ENCODE measurements around the gene IL18.
"Not testable (repeated sequence)": the region's sequence is repeated elsewhere in the genome, so short reads cannot be mapped to it uniquely, and the experiment has no call there.

The IL18 gene

GRCh38 chr11:112163875-112164685 is at the start of gene IL18:
Gene IL18 (minus strand): TSS chr11:112164094. CDS start chr11:112155053, 9,041 bp downstream.
- Mint-ChIP-seq H3K27ac (no peak within 1 kb of the TSS), H3K27me3 (peaks cover 18% of the 10 kb centered on the region), H3K36me3 (peaks cover 6% of the 10 kb centered on the region), H3K4me1 (ENCODE audit: low read depth) (peaks cover 4% of the 10 kb centered on the region), H3K4me3 (no peak within 1 kb of the TSS), H3K9me3 (ENCODE audit: low read depth) (no peaks in the 10 kb centered on the region)

- H3K36me3 Mint-ChIP-seq: no peaks in the 10 kb centered on the region
- peaks cover 2% of the 10 kb centered on the region for H3K27me3 Mint-ChIP-seq
- peaks cover 20% of the 10 kb centered on the region for H3K4me1 Mint-ChIP-seq (ENCODE audit: low read depth)
- H3K27ac Mint-ChIP-seq: no peak overlapping the region
- no peaks in the 10 kb centered on the region for H3K9me3 Mint-ChIP-seq (ENCODE audit: low read depth)
- H3K4me3 Mint-ChIP-seq: no peak overlapping the region
Measured at GRCh38 chr11:112212710-112213109, 48.8 kb upstream of the IL18 start.

GRCh38 chr11:112212290-112212689 is 48.4 kb upstream of the IL18 start:
- Mint-ChIP-seq H3K27ac (no peak overlapping the region), H3K36me3 (no peaks in the 10 kb centered on the region), H3K27me3 (peaks cover 2% of the 10 kb centered on the region), H3K4me3 (peak overlapping the region; percentile 47), H3K9me3 (ENCODE audit: low read depth) (no peaks in the 10 kb centered on the region), H3K4me1 (ENCODE audit: low read depth) (peaks cover 20% of the 10 kb centered on the region)

GRCh38 chr11:112211536-112211935 is 47.6 kb upstream of the IL18 start:
- Mint-ChIP-seq H3K27ac (peak overlapping the region; percentile 64), H3K4me3 (peak overlapping the region; percentile 47), H3K36me3 (peaks cover 4% of the 10 kb centered on the region), H3K4me1 (ENCODE audit: low read depth) (peaks cover 20% of the 10 kb centered on the region), H3K27me3 (peaks cover 2% of the 10 kb centered on the region), H3K9me3 (ENCODE audit: low read depth) (no peaks in the 10 kb centered on the region)

- Mint-ChIP-seq H3K4me3 (peak overlapping the region; percentile 35), H3K27me3 (peaks cover 2% of the 10 kb centered on the region), H3K9me3 (ENCODE audit: low read depth) (no peaks in the 10 kb centered on the region), H3K27ac (no peak overlapping the region), H3K36me3 (peaks cover 5% of the 10 kb centered on the region), H3K4me1 (ENCODE audit: low read depth) (peaks cover 20% of the 10 kb centered on the region)
Measured at GRCh38 chr11:112210890-112211289, 47.0 kb upstream of the IL18 start.

- no peak overlapping the region for H3K27ac Mint-ChIP-seq
- no peaks in the 10 kb centered on the region for H3K9me3 Mint-ChIP-seq (ENCODE audit: low read depth)
- H3K4me1 Mint-ChIP-seq (ENCODE audit: low read depth): peaks cover 3% of the 10 kb centered on the region
- H3K4me3 Mint-ChIP-seq: no peak overlapping the region
- no peaks in the 10 kb centered on the region for H3K27me3 Mint-ChIP-seq
- H3K36me3 Mint-ChIP-seq: peaks cover 8% of the 10 kb centered on the region
Measured at GRCh38 chr11:112206071-112206470, 42.2 kb upstream of the IL18 start.

- Mint-ChIP-seq H3K27me3 (no peaks in the 10 kb centered on the region), H3K9me3 (ENCODE audit: low read depth) (no peaks in the 10 kb centered on the region), H3K36me3 (peaks cover 7% of the 10 kb centered on the region), H3K4me3 (no peak overlapping the region), H3K4me1 (ENCODE audit: low read depth) (no peaks in the 10 kb centered on the region), H3K27ac (no peak overlapping the region)
Measured at GRCh38 chr11:112200252-112200651, 36.4 kb upstream of the IL18 start.

GRCh38 chr11:112199101-112199500 is 35.2 kb upstream of the IL18 start:
- not testable (repeated sequence) for H3K4me3 Mint-ChIP-seq; H3K27ac Mint-ChIP-seq; H3K4me1 Mint-ChIP-seq (ENCODE audit: low read depth); H3K9me3 Mint-ChIP-seq (ENCODE audit: low read depth); H3K27me3 Mint-ChIP-seq; H3K36me3 Mint-ChIP-seq

GRCh38 chr11:112196519-112197087 is 32.7 kb upstream of the IL18 start:
- peaks cover 4% of the 10 kb centered on the region for H3K36me3 Mint-ChIP-seq

GRCh38 chr11:112195951-112196351 is 32.1 kb upstream of the IL18 start:
- H3K9me3 Mint-ChIP-seq (ENCODE audit: low read depth): no peaks in the 10 kb centered on the region
- H3K36me3 Mint-ChIP-seq: peaks cover 4% of the 10 kb centered on the region
- no peak overlapping the region for H3K27ac Mint-ChIP-seq

More at GRCh38 chr11:112196519-112197087, 32.7 kb upstream of the IL18 start:
- Mint-ChIP-seq H3K27me3 (no peaks in the 10 kb centered on the region), H3K9me3 (ENCODE audit: low read depth) (no peaks in the 10 kb centered on the region), H3K4me1 (ENCODE audit: low read depth) (no peaks in the 10 kb centered on the region), H3K4me3 (no peak overlapping the region), H3K27ac (no peak overlapping the region)

GRCh38 chr11:112195113-112195512 is 31.2 kb upstream of the IL18 start:
- not testable (repeated sequence) for H3K9me3 Mint-ChIP-seq (ENCODE audit: low read depth); H3K27me3 Mint-ChIP-seq; H3K4me3 Mint-ChIP-seq; H3K4me1 Mint-ChIP-seq (ENCODE audit: low read depth); H3K36me3 Mint-ChIP-seq; H3K27ac Mint-ChIP-seq

More at GRCh38 chr11:112195951-112196351, 32.1 kb upstream of the IL18 start:
- no peaks in the 10 kb centered on the region for H3K27me3 Mint-ChIP-seq
- no peaks in the 10 kb centered on the region for H3K4me1 Mint-ChIP-seq (ENCODE audit: low read depth)
- no peak overlapping the region for H3K4me3 Mint-ChIP-seq

GRCh38 chr11:112186304-112186703 is 22.4 kb upstream of the IL18 start:
- H3K27ac Mint-ChIP-seq: no peak overlapping the region
- H3K36me3 Mint-ChIP-seq: peaks cover 6% of the 10 kb centered on the region
- H3K4me1 Mint-ChIP-seq (ENCODE audit: low read depth): no peaks in the 10 kb centered on the region
- H3K4me3 Mint-ChIP-seq: no peak overlapping the region
- peaks cover 2% of the 10 kb centered on the region for H3K27me3 Mint-ChIP-seq
- H3K9me3 Mint-ChIP-seq (ENCODE audit: low read depth): no peaks in the 10 kb centered on the region

GRCh38 chr11:112185883-112186282 is 22.0 kb upstream of the IL18 start:
- Mint-ChIP-seq H3K27me3 (peaks cover 2% of the 10 kb centered on the region), H3K27ac (no peak overlapping the region), H3K36me3 (peaks cover 6% of the 10 kb centered on the region), H3K4me1 (ENCODE audit: low read depth) (no peaks in the 10 kb centered on the region), H3K9me3 (ENCODE audit: low read depth) (no peaks in the 10 kb centered on the region), H3K4me3 (no peak overlapping the region)

GRCh38 chr11:112182867-112183266 is 19.0 kb upstream of the IL18 start:
- H3K4me3 Mint-ChIP-seq: no peak overlapping the region
- H3K4me1 Mint-ChIP-seq (ENCODE audit: low read depth): no peaks in the 10 kb centered on the region
- no peak overlapping the region for H3K27ac Mint-ChIP-seq
- H3K36me3 Mint-ChIP-seq: peaks cover 11% of the 10 kb centered on the region
- H3K27me3 Mint-ChIP-seq: peaks cover 18% of the 10 kb centered on the region
- no peaks in the 10 kb centered on the region for H3K9me3 Mint-ChIP-seq (ENCODE audit: low read depth)

GRCh38 chr11:112179601-112180000 is 15.7 kb upstream of the IL18 start:
- Mint-ChIP-seq H3K36me3 (peaks cover 12% of the 10 kb centered on the region), H3K27me3 (peaks cover 25% of the 10 kb centered on the region), H3K4me1 (ENCODE audit: low read depth) (peaks cover 10% of the 10 kb centered on the region), H3K9me3 (ENCODE audit: low read depth) (no peaks in the 10 kb centered on the region), H3K27ac (no peak overlapping the region), H3K4me3 (no peak overlapping the region)
